Measurements from ENCODE around the gene GCNT4.

The GCNT4 gene

GRCh38 chr5:75016896-75017295 lies 35.5 kb downstream of the GCNT4 start:
- DNase-seq (ENCODE audit: low spot score), result peak; percentile 30

GRCh38 chr5:75012748-75013147 lies 39.6 kb downstream of the GCNT4 start:
- DNase-seq (ENCODE audit: low spot score), result no peak

- DNase-seq (ENCODE audit: low spot score), result no peak
Measured at GRCh38 chr5:75010838-75011237, 41.5 kb downstream of the GCNT4 start.

- DNase-seq (ENCODE audit: low spot score), result no peak
Measured at GRCh38 chr5:75009556-75010345, 42.6 kb downstream of the GCNT4 start.

GRCh38 chr5:75006865-75007822 lies 45.2 kb downstream of the GCNT4 start:
- DNase-seq (ENCODE audit: low spot score), result peak; percentile 35

- no peak for DNase-seq (ENCODE audit: low spot score)
Measured at GRCh38 chr5:75005561-75005960, 46.8 kb downstream of the GCNT4 start.

All from AG20443 (cell line).